ENCODE results near the gene EIPR1. TPM values are rescaled to one million over a fixed set of nuclear protein-coding genes. Genes with fewer than 3 reads are reported as not detected.

EIPR1 gene
- total RNA-seq, 1 donor from 2014 or later = 46.4 TPM

- no peaks in the 10 kb centered on the region for H3K4me1 Mint-ChIP-seq (ENCODE audit: low read depth)
- H3K27me3 Mint-ChIP-seq (ENCODE audit: low read depth) = no peaks in the 10 kb centered on the region
- H3K36me3 Mint-ChIP-seq (ENCODE audit: low read depth) = peaks cover 8% of the 10 kb centered on the region
- DNase-seq (ENCODE audit: low spot score) = no peak
- no peaks in the 10 kb centered on the region for H3K9me3 Mint-ChIP-seq
- intact Hi-C loops (cut with micrococcal nuclease) = no loop called here
- H3K4me3 Mint-ChIP-seq (ENCODE audit: low read depth) = no peak overlapping the region
- H3K27ac Mint-ChIP-seq = no peak overlapping the region
Observed at GRCh38 chr2:3148716-3149115, 228.9 kb downstream of the EIPR1 start.

- Mint-ChIP-seq H3K27me3 (ENCODE audit: low read depth) (no peaks in the 10 kb centered on the region), H3K4me1 (ENCODE audit: low read depth) (no peaks in the 10 kb centered on the region), H3K9me3 (no peaks in the 10 kb centered on the region), H3K36me3 (ENCODE audit: low read depth) (peaks cover 8% of the 10 kb centered on the region), H3K4me3 (ENCODE audit: low read depth) (no peak overlapping the region), H3K27ac (no peak overlapping the region)
- intact Hi-C loops (cut with micrococcal nuclease) = no loop called here
- no peak for DNase-seq (ENCODE audit: low spot score)
Observed at GRCh38 chr2:3147651-3148530, 229.7 kb downstream of the EIPR1 start.

GRCh38 chr2:3146772-3147650 lies 230.6 kb downstream of the EIPR1 start:
- Mint-ChIP-seq H3K4me1 (ENCODE audit: low read depth) (no peaks in the 10 kb centered on the region), H3K4me3 (ENCODE audit: low read depth) (no peak overlapping the region), H3K9me3 (no peaks in the 10 kb centered on the region), H3K27ac (no peak overlapping the region), H3K36me3 (ENCODE audit: low read depth) (peaks cover 5% of the 10 kb centered on the region), H3K27me3 (ENCODE audit: low read depth) (no peaks in the 10 kb centered on the region)
- DNase-seq (ENCODE audit: low spot score) = no peak
- intact Hi-C loops (cut with micrococcal nuclease) = no loop called here

GRCh38 chr2:3146175-3146574 lies 231.4 kb downstream of the EIPR1 start:
- H3K9me3 Mint-ChIP-seq = no peaks in the 10 kb centered on the region
- peaks cover 5% of the 10 kb centered on the region for H3K36me3 Mint-ChIP-seq (ENCODE audit: low read depth)
- no peaks in the 10 kb centered on the region for H3K4me1 Mint-ChIP-seq (ENCODE audit: low read depth)
- H3K27me3 Mint-ChIP-seq (ENCODE audit: low read depth) = no peaks in the 10 kb centered on the region
- no peak overlapping the region for H3K27ac Mint-ChIP-seq
- no peak for DNase-seq (ENCODE audit: low spot score)
- intact Hi-C loops (cut with micrococcal nuclease) = no loop called here
- no peak overlapping the region for H3K4me3 Mint-ChIP-seq (ENCODE audit: low read depth)

GRCh38 chr2:3145471-3146021 lies 232.1 kb downstream of the EIPR1 start:
- Mint-ChIP-seq H3K27me3 (ENCODE audit: low read depth) (no peaks in the 10 kb centered on the region), H3K27ac (no peak overlapping the region), H3K36me3 (ENCODE audit: low read depth) (peaks cover under 1% of the 10 kb centered on the region)

GRCh38 chr2:3144856-3145255 lies 232.8 kb downstream of the EIPR1 start:
- no peaks in the 10 kb centered on the region for H3K9me3 Mint-ChIP-seq
- no peak overlapping the region for H3K27ac Mint-ChIP-seq
- intact Hi-C loops (cut with micrococcal nuclease) = no loop called here
- no peaks in the 10 kb centered on the region for H3K4me1 Mint-ChIP-seq (ENCODE audit: low read depth)
- DNase-seq (ENCODE audit: low spot score) = no peak
- no peaks in the 10 kb centered on the region for H3K27me3 Mint-ChIP-seq (ENCODE audit: low read depth)
- no peak overlapping the region for H3K4me3 Mint-ChIP-seq (ENCODE audit: low read depth)
- H3K36me3 Mint-ChIP-seq (ENCODE audit: low read depth) = no peaks in the 10 kb centered on the region

More at GRCh38 chr2:3145471-3146021, 232.1 kb downstream of the EIPR1 start:
- intact Hi-C loops (cut with micrococcal nuclease) = no loop called here
- DNase-seq (ENCODE audit: low spot score) = no peak
- H3K9me3 Mint-ChIP-seq = no peaks in the 10 kb centered on the region
- no peaks in the 10 kb centered on the region for H3K4me1 Mint-ChIP-seq (ENCODE audit: low read depth)
- no peak overlapping the region for H3K4me3 Mint-ChIP-seq (ENCODE audit: low read depth)

GRCh38 chr2:3143602-3144001 lies 234.0 kb downstream of the EIPR1 start:
- Mint-ChIP-seq H3K27me3 (ENCODE audit: low read depth) (no peaks in the 10 kb centered on the region), H3K4me3 (ENCODE audit: low read depth) (no peak overlapping the region), H3K9me3 (no peaks in the 10 kb centered on the region), H3K4me1 (ENCODE audit: low read depth) (no peaks in the 10 kb centered on the region), H3K27ac (no peak overlapping the region), H3K36me3 (ENCODE audit: low read depth) (no peaks in the 10 kb centered on the region)
- intact Hi-C loops (cut with micrococcal nuclease) = no loop called here
- DNase-seq (ENCODE audit: low spot score) = no peak

GRCh38 chr2:3142961-3143571 lies 234.6 kb downstream of the EIPR1 start:
- H3K36me3 Mint-ChIP-seq (ENCODE audit: low read depth) = no peaks in the 10 kb centered on the region
- no peak for DNase-seq (ENCODE audit: low spot score)
- no peak overlapping the region for H3K4me3 Mint-ChIP-seq (ENCODE audit: low read depth)
- H3K27me3 Mint-ChIP-seq (ENCODE audit: low read depth) = no peaks in the 10 kb centered on the region
- no peaks in the 10 kb centered on the region for H3K4me1 Mint-ChIP-seq (ENCODE audit: low read depth)
- intact Hi-C loops (cut with micrococcal nuclease) = no loop called here
- H3K9me3 Mint-ChIP-seq = no peaks in the 10 kb centered on the region
- H3K27ac Mint-ChIP-seq = no peak overlapping the region

GRCh38 chr2:3142210-3142609 lies 235.4 kb downstream of the EIPR1 start:
- Mint-ChIP-seq H3K9me3 (no peaks in the 10 kb centered on the region), H3K27me3 (ENCODE audit: low read depth) (no peaks in the 10 kb centered on the region), H3K4me1 (ENCODE audit: low read depth) (no peaks in the 10 kb centered on the region), H3K36me3 (ENCODE audit: low read depth) (no peaks in the 10 kb centered on the region), H3K4me3 (ENCODE audit: low read depth) (no peak overlapping the region), H3K27ac (no peak overlapping the region)
- DNase-seq (ENCODE audit: low spot score) = no peak
- intact Hi-C loops (cut with micrococcal nuclease) = no loop called here

GRCh38 chr2:3141696-3142095 lies 235.9 kb downstream of the EIPR1 start:
- no peaks in the 10 kb centered on the region for H3K4me1 Mint-ChIP-seq (ENCODE audit: low read depth)
- no peaks in the 10 kb centered on the region for H3K27me3 Mint-ChIP-seq (ENCODE audit: low read depth)
- no peaks in the 10 kb centered on the region for H3K36me3 Mint-ChIP-seq (ENCODE audit: low read depth)
- no peak overlapping the region for H3K4me3 Mint-ChIP-seq (ENCODE audit: low read depth)
- intact Hi-C loops (cut with micrococcal nuclease) = no loop called here
- H3K9me3 Mint-ChIP-seq = no peaks in the 10 kb centered on the region
- DNase-seq (ENCODE audit: low spot score) = no peak
- no peak overlapping the region for H3K27ac Mint-ChIP-seq

- Mint-ChIP-seq H3K4me3 (ENCODE audit: low read depth) (no peak overlapping the region), H3K27ac (no peak overlapping the region), H3K36me3 (ENCODE audit: low read depth) (no peaks in the 10 kb centered on the region), H3K27me3 (ENCODE audit: low read depth) (no peaks in the 10 kb centered on the region), H3K9me3 (no peaks in the 10 kb centered on the region), H3K4me1 (ENCODE audit: low read depth) (no peaks in the 10 kb centered on the region)
- no peak for DNase-seq (ENCODE audit: low spot score)
- intact Hi-C loops (cut with micrococcal nuclease) = no loop called here
Observed at GRCh38 chr2:3139906-3140305, 237.7 kb downstream of the EIPR1 start.

All from activated T-helper 2 cell treated with anti-CD3 and anti-CD28 coated beads, Interferon-gamma antibody, Interleukin-2, Interleukin-4, amounts not matched to agents 10 μg/mL and 5 μg/mL and 100 μg/mL, durations not matched to agents 14 hours and 24 hours and 36 hours (primary cell).